Measurements from ENCODE around the gene SPSB4.

SPSB4 gene

DNA sequence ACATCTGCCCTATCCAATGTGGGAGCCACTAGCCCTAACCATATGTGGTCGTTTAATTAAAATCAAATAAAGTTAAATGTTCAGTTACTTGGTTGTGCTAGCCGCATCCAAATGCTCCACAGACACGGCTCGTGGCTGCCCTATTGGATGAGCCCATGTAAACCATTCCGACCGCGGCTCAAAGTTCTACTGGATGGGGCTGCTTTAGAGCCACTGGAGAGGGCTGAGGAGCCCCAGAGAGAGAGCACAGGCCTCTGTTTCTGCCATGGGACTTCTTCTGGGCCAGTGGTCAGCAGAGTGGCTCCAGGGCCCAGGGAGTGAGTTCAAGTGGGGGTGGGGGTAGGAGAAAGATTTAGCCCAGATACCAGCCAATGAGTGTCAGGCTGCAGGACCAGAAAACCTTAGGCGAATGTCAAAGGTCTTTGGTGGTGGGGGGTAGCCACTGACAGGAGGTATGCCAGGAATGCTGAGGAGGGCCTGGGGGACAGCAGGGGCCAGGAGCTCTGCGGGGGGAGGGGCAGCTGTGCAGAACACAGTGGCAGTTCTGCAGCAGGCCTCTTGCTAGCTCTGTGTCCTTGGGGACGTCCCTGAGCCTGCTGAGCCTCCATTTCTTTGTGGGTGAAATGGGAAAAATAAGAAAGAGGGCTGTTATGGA lies 30.1 kb downstream of the SPSB4 start:
- H3K4me3 ChIP-seq (ENCODE audit: low read depth, low read length) = no peak overlapping the region
- TF ChIP-seq, protein P1, sequence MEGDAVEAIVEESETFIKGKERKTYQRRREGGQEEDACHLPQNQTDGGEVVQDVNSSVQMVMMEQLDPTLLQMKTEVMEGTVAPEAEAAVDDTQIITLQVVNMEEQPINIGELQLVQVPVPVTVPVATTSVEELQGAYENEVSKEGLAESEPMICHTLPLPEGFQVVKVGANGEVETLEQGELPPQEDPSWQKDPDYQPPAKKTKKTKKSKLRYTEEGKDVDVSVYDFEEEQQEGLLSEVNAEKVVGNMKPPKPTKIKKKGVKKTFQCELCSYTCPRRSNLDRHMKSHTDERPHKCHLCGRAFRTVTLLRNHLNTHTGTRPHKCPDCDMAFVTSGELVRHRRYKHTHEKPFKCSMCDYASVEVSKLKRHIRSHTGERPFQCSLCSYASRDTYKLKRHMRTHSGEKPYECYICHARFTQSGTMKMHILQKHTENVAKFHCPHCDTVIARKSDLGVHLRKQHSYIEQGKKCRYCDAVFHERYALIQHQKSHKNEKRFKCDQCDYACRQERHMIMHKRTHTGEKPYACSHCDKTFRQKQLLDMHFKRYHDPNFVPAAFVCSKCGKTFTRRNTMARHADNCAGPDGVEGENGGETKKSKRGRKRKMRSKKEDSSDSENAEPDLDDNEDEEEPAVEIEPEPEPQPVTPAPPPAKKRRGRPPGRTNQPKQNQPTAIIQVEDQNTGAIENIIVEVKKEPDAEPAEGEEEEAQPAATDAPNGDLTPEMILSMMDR (IDR thresholded peaks at IDR 0.05; ENCODE audit: borderline replicate concordance, insufficient read depth, low read depth, low read length) = no peak

GRCh38 chr3:141082064-141082463 lies 30.9 kb downstream of the SPSB4 start:
- no peak overlapping the region for H3K4me3 ChIP-seq (ENCODE audit: low read depth, low read length)
- TF ChIP-seq, protein P1 (IDR thresholded peaks at IDR 0.05; ENCODE audit: borderline replicate concordance, insufficient read depth, low read depth, low read length) = no peak

- TF ChIP-seq, protein P1 (IDR thresholded peaks at IDR 0.05; ENCODE audit: borderline replicate concordance, insufficient read depth, low read depth, low read length) = no peak
- H3K4me3 ChIP-seq (ENCODE audit: low read depth, low read length) = no peak overlapping the region
Measured at GRCh38 chr3:141083226-141083625, 32.1 kb downstream of the SPSB4 start.

- H3K4me3 ChIP-seq (ENCODE audit: low read depth, low read length) = no peak overlapping the region
- TF ChIP-seq, protein P1 (IDR thresholded peaks at IDR 0.05; ENCODE audit: borderline replicate concordance, insufficient read depth, low read depth, low read length) = no peak
Measured at GRCh38 chr3:141083836-141084649, 32.9 kb downstream of the SPSB4 start.

GRCh38 chr3:141085343-141086070 lies 34.4 kb downstream of the SPSB4 start:
- H3K4me3 ChIP-seq (ENCODE audit: low read depth, low read length) = no peak overlapping the region
- TF ChIP-seq, protein P1 (IDR thresholded peaks at IDR 0.05; ENCODE audit: borderline replicate concordance, insufficient read depth, low read depth, low read length) = no peak

GRCh38 chr3:141086188-141086587 lies 35.0 kb downstream of the SPSB4 start:
- H3K4me3 ChIP-seq (ENCODE audit: low read depth, low read length) = no peak overlapping the region
- TF ChIP-seq, protein P1 (IDR thresholded peaks at IDR 0.05; ENCODE audit: borderline replicate concordance, insufficient read depth, low read depth, low read length) = no peak

Measured in GM12875 (cell line).